ENCODE measurements around the gene TMEM176B.

Gene TMEM176B

DNA sequence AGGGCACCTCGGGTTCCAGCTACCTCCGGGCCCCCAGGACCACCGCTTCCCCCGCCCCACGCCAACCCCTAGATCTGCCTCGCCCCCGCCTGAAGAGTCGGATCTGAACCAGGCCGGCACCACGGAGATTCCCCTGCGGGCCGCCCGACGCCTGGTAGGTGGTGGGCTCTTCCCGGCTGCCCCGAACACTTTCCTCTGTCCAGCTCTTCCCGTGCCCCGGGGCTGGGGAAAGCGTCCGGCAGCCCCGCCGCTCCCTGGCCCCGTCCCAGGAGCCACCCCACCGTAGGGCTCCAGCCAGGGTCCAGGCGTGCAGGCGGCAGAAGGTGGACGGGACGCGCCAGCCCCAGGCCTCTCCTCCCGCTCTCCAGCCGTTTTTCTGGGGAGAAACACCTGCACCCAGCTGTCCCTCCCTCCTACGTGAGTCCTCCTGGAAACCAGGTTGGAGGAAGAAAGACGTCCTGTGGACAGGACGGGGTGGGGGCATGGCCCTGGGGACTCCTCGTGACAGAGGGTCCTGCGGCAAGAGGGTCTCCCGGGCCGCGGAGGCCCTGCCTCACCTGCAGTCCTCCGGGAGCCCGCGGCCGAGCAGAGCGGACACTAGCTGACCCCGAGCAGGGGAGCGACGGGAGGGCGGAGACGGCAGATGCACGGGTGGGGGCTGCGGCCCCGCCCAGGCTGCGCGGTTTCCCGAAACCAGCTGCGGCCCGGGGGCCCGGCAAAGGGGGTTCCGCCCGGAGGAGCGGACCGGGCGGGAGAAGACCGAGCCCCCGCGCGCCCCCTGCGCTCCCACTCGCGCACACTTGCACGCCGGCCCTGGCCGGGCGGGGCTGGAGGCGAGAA lies at the start of gene TMEM176B:
Gene TMEM176B (minus strand): TSS at position 624 of the 840 bp plus-strand sequence. CDS start 3,795 bp downstream, outside the sequence.
- no peak for DNase-seq (ENCODE audit: low spot score)

DNA sequence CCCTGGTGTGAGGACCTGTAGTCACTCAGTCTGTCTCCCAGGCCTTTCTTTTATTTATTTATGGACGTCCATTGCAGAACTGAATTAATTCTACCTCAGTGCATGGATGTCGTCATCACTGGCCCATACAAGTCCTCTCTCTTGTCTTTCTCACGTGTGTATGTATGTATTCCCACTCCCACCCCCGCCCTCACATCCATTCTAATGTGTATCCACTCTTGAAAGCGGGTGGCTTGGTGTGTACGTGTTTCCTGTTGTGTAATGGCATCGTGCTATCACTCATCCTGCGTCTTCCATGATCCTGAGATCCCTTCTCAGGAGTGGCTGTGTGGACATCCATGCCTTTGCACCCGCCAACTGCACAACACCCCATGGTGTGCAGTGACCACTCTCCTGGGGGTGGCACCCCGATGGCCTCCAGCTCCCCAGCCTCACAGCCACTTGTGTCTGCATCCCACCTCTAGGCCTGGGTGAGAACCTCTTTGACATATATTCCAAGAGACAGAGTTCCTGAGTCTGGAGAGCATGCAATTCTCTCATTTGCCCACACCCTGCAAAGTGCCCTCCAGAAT lies 49.1 kb upstream of the TMEM176B start:
- no peak for DNase-seq (ENCODE audit: low spot score)

DNA sequence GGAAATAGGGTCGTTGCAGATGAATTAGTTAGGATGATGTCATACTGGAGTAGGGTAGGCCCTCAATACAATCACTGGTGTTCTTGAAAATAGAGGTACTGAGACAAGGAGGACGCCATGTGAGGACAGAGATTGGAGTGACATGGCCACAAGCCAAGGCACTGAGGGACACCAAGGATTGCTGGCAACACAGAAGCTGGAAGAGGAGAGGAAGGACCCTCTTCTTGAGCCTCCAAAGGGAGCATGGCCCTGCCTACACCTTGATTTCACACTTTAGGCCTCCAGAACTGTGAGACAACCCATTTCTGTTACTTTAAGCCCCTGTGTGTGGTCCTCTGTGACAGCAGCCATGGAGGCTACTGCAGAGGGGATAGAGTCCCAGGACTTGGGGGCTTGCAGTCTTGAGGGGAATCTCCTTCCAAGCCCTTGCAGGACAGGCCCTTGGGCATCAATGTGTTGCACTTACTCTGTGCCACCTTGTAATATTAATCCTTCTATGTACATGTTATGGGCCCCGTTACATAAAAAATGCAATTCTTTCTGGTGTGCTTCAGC lies 48.5 kb upstream of the TMEM176B start:
- DNase-seq (ENCODE audit: low spot score), result no peak

GRCh38 chr7:150848111-150848510 lies 47.9 kb upstream of the TMEM176B start:
- no peak for DNase-seq (ENCODE audit: low spot score)

DNA sequence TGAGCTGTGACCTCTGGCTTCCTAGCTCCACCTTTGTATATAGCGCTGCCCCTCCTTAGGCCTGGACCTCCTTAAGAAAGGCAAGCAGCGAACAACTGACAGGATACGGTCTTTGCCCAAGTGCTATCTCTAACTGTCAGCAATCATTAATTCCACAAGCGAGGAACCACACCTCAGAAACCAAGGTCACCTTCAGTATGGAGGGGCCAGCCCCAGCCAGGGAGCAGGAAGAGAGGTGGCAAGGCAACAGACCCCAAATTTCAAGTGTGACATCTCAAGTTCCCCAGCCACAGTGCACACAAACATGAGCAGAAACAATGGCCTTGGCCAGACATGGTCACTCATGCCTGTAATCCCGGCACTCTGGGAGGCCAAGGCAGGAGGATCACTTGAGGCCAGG lies 47.4 kb upstream of the TMEM176B start:
- DNase-seq (ENCODE audit: low spot score), result no peak

DNA sequence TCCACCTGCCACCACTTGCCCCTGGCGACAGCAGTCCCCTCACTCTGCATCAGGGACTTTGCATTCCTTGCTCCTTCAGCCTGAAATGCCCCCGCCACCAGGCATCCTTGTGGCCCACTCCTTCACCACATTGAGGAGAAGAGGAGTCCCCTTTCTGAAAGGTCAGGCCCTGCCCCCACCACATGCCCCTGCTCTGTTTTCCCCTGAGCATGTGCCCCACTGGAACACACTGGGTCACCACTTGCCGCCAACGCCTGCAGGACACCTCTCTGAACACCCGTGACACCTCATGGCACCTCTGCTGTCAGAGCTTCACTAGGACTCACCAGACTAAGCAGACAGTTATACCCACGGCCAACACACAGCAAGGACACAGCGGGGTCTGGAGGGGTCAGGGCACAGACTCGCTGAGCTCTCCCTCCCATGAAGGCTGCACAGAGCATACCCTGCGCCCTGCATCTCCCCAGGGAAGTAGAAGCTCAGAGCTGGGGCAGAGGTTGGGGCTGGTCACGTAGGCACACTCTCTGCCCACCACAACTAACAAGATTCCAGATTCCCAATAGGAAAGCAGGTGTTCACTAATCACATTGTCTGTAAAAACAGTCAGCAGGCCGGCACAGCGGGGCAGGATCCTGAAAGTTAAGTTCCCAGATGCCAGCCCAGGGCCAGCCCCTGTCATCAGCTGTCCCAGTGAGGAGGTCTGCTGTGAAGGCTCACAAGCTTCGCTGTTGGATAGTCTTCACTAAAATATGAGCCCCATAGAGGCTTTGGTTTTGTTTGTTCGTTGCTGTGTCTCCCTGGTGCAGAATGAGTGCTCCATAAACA lies 46.3 kb upstream of the TMEM176B start:
- no peak for DNase-seq (ENCODE audit: low spot score)

DNA sequence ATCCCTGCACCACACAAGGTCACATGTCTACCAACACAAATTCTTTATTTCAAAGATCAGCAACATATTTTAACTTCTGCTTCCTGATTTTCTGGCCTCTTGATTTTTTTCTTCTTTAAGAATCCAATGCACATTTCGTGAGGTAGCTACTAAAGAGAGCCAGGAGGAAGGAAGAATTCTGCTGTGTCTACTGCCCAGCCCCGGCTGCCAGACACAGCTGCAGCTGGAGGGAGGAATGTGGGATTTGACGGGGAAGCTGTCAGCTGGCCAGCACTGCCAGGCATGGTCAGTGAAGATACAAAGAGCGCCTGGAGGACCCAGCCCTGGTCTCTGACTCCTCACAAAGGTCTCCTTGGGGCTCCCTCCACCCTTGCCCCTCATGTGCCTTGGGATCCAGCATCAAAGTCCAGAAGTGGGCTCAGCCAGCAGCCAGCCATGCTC lies 45.3 kb upstream of the TMEM176B start:
- peak; percentile 65 for DNase-seq (ENCODE audit: low spot score)

GRCh38 chr7:150842716-150843115 lies 42.6 kb upstream of the TMEM176B start:
- no peak for DNase-seq (ENCODE audit: low spot score)

- DNase-seq (ENCODE audit: low spot score), result no peak
Observed at GRCh38 chr7:150842018-150842417, 41.9 kb upstream of the TMEM176B start.

DNA sequence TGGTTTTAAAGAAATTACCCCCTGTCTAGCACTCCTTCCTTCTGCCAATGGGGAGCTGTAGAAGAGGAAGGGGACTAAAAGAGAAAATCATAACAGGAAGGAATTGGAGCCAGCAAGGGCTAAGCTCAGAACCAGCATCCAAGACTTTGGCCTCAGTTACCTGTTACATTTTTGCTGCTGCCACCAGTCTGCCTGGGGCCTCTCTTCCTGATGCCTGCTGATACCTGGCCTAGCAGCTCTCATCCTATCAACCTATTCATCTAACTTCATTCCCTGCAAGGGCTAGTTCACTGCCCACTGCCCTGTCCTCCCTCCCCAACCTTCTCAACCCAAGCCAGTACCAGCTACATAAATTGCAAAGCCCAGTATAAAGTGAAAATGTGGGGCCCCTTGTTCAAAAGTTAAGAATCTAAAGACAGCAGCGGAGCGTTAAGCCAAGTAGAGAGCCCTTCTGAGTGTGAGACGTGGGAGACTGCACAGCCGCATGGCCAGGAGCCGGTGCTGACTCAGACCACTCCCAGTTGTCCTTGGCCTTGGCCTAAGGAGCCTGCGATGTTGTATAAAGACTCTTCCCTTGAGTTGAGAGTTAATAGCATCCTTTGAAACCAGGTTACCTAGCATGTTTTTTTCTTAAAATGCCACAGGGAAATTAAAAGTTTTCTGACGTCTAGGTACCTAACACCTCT lies 38.9 kb upstream of the TMEM176B start:
- DNase-seq (ENCODE audit: low spot score), result peak; percentile 56

GRCh38 chr7:150835702-150836280 lies 35.6 kb upstream of the TMEM176B start:
- no peak for DNase-seq (ENCODE audit: low spot score)

GRCh38 chr7:150835019-150835418 lies 34.9 kb upstream of the TMEM176B start:
- DNase-seq (ENCODE audit: low spot score), result no peak

DNA sequence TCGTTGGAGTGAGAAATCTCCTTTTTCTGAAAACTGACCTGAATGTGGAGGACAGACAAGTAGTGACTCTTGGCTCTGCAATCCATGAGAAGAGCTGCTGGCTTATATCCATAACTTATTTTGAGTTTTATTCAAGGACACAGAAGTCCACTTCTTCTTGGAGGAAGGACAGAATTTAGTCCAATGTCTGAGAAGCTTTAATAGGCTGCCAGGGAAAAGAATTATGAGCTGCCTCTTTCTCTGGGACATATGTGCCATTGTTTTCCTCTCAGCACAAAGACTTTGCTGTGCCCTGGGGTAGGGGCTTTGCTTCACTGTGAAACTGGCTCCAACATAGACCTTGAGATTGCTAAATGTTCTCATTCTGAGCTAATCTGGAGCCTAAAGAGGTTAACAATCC lies 31.7 kb upstream of the TMEM176B start:
- no peak for DNase-seq (ENCODE audit: low spot score)

DNA sequence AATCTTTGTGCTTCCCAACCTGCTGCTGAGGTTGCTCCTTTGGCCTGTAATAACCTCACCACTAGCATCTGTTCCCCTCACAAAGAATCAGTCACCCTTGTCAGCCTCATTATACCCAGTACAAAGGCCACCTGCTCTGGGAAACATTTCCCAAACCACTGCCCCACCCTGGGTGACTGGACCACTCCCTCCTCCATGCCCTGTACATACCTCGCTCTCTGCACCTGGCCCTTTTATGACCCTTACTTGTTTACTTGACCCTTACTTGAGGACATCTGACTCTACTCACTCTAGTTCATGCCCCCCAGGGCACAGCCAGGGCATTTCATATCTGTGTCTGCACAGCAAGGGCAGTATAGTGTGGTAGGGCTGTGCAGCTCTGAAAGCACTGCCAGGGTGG lies 30.8 kb upstream of the TMEM176B start:
- DNase-seq (ENCODE audit: low spot score), result no peak

- peak; percentile 45 for DNase-seq (ENCODE audit: low spot score)
Observed at GRCh38 chr7:150829426-150829825, 29.3 kb upstream of the TMEM176B start.

GRCh38 chr7:150828384-150828783 lies 28.2 kb upstream of the TMEM176B start:
- no peak for DNase-seq (ENCODE audit: low spot score)

DNA sequence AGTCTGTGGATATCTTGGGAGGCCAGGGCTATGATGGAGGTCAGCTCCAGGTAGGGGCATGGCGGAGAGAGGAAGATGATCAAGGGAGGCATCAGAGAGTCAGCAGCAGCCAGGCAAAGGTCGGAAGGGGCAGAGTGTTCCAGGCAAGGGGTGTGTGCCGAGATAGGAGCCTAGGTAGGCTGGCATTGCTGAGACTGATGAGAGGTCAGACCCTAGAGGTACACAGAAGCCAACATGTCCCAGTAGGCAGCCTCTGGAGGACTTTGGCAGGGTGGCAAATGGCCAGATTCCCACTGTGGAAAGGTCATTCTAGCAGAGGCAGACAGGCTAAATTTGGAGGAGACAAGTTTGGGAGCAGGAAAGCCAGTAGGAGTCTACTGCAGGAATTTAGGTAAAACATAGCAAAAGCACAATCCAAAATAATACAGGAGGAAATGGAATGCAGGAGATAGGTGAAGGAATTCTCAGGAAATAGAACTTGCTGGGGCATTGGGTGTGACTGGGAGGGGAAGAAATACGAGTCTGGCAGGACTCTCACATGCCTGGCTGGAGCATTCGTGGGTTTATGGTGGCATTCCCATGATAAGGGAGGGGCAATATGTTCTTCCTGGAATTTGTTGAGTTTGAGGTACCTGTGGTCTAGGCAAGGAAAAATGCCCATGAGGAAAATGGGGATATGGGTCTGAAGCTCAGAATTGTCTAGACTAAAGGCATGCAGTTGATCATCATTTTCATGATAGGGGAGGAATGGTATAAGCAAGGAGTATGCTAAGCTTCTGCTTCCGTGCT lies 26.1 kb upstream of the TMEM176B start:
- no peak for DNase-seq (ENCODE audit: low spot score)

DNA sequence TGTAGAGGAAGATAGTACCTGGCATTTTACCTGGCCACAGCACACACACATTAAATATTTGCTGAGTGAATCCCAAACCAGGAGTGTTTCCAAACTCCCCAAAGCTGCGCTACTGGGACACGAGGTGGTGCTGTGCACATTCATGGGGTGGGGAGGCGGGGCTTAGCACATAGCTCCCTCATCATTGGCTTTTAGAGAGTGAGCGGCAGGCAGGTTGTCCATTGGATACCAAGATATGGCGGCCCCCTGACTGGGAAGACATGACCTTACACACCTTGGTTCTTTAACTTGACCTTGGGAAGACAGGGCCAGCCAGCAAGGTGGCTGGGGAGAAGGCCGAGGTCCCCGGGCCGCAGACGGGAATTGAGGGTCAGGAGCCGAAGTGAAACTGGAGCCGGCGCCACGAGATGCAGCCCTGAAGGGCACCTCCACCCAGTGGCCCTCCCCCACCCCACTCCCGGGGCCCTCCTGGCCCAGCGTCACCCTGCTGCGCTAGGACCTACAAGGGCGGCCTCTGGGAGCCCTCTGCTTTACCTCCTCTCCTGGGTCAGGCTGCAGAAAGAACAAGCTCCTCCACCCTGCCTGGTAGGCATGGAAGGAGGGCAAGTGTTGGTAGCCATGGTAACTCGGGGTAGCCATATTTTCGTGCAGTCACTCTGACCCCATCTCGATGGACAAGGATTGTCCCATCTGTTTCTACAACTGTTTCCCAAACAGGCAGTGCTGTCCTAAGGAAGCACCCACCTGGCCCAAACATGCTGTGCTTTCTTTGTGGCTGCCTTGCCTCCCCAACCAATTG lies 24.4 kb upstream of the TMEM176B start:
- DNase-seq (ENCODE audit: low spot score), result no peak

DNA sequence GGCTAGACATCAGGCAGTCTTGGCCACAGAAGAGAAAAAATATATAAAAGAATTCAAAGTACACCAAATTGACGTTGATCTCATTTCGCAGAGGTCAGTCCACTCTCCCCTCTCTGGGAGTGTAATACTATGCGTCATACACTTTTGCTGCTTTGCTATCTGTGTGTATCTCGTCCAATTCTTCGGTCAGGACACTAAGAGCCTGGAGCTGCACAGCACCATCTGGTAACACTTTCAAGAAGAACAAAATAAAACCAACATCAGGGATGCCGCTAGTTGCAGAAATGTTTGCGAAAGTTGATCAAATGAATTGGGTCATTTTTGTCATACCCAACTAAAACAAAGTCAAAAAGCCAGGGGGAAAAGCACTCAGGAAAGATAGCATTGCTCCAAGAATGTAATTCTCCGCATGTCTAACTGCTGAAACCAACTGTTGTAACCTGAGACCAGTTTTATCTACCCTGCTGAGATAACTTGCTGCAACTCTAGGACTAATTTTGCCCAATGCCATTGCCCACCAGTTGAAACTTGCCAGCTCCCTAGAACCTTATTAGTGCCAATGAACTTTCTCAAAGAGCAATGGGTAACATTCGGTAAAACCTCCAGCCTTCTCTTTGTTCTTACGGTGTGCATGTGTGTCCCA lies 23.4 kb upstream of the TMEM176B start:
- no peak for DNase-seq (ENCODE audit: low spot score)

Data from kidney tubule cell (primary cell).